Measurements from ENCODE around the gene PTPRF.

The PTPRF gene

GRCh38 chr1:43550598-43551246 is 20.0 kb downstream of the PTPRF start:
- in situ Hi-C loops (cut with MboI; ENCODE audit: low sequenced_read_pairs): no loop called here

GRCh38 chr1:43551396-43551888 is 20.8 kb downstream of the PTPRF start:
- in situ Hi-C loops (cut with MboI; ENCODE audit: low sequenced_read_pairs): no loop called here

GRCh38 chr1:43552059-43552742 is 21.5 kb downstream of the PTPRF start:
- in situ Hi-C loops (cut with MboI; ENCODE audit: low sequenced_read_pairs): no loop called here

GRCh38 chr1:43552813-43553212 is 22.1 kb downstream of the PTPRF start:
- in situ Hi-C loops (cut with MboI; ENCODE audit: low sequenced_read_pairs): no loop called here

- in situ Hi-C loops (cut with MboI; ENCODE audit: low sequenced_read_pairs): no loop called here
These were observed 23.8 kb downstream of the PTPRF start for GRCh38 chr1:43554444-43554992.

GRCh38 chr1:43556782-43557181 is 26.1 kb downstream of the PTPRF start:
- in situ Hi-C loops (cut with MboI; ENCODE audit: low sequenced_read_pairs): no loop called here

GRCh38 chr1:43557744-43558245 is 27.1 kb downstream of the PTPRF start:
- in situ Hi-C loops (cut with MboI; ENCODE audit: low sequenced_read_pairs): no loop called here

- in situ Hi-C loops (cut with MboI; ENCODE audit: low sequenced_read_pairs): no loop called here
These were observed 27.7 kb downstream of the PTPRF start for GRCh38 chr1:43558346-43558841.

GRCh38 chr1:43559714-43560113 is 29.0 kb downstream of the PTPRF start:
- in situ Hi-C loops (cut with MboI; ENCODE audit: low sequenced_read_pairs): no loop called here

GRCh38 chr1:43560286-43560685 is 29.6 kb downstream of the PTPRF start:
- in situ Hi-C loops (cut with MboI; ENCODE audit: low sequenced_read_pairs): no loop called here

GRCh38 chr1:43563876-43564539 is 33.3 kb downstream of the PTPRF start:
- in situ Hi-C loops (cut with MboI; ENCODE audit: low sequenced_read_pairs): no loop called here

- in situ Hi-C loops (cut with MboI; ENCODE audit: low sequenced_read_pairs): no loop called here
These were observed 34.1 kb downstream of the PTPRF start for GRCh38 chr1:43564551-43565348.

- in situ Hi-C loops (cut with MboI; ENCODE audit: low sequenced_read_pairs): no loop called here
These were observed 35.1 kb downstream of the PTPRF start for GRCh38 chr1:43565600-43566360.

- in situ Hi-C loops (cut with MboI; ENCODE audit: low sequenced_read_pairs): no loop called here
These were observed 35.8 kb downstream of the PTPRF start for GRCh38 chr1:43566382-43567044.

GRCh38 chr1:43569175-43569574 is 38.5 kb downstream of the PTPRF start:
- in situ Hi-C loops (cut with MboI; ENCODE audit: low sequenced_read_pairs): no loop called here

GRCh38 chr1:43570277-43570676 is 39.6 kb downstream of the PTPRF start:
- in situ Hi-C loops (cut with MboI; ENCODE audit: low sequenced_read_pairs): no loop called here

- in situ Hi-C loops (cut with MboI; ENCODE audit: low sequenced_read_pairs): no loop called here
These were observed 40.0 kb downstream of the PTPRF start for GRCh38 chr1:43570715-43571114.

- in situ Hi-C loops (cut with MboI; ENCODE audit: low sequenced_read_pairs): no loop called here
These were observed 41.4 kb downstream of the PTPRF start for GRCh38 chr1:43572084-43572483.

- in situ Hi-C loops (cut with MboI; ENCODE audit: low sequenced_read_pairs): no loop called here
These were observed 41.9 kb downstream of the PTPRF start for GRCh38 chr1:43572538-43572937.
